OCI-LY1 (cell line): Measurements from ENCODE around the gene FHOD3.

ENCODE experiments used
- H2AFZ ChIP-seq: fragments of 200-600 bp; sonication (generic), shearing (Covaris generic); 2 replicates; pipeline ENCODE4 v1.6.0; 2014; ENCODE audit warnings: antibody characterized with exemption, mild to moderate bottlenecking, low read length
- H3F3A ChIP-seq: fragments of 200-600 bp; sonication (generic), shearing (Covaris generic); 2 replicates; pipeline ENCODE4 v1.6.0; 2014; ENCODE audit warnings: mild to moderate bottlenecking, antibody characterized with exemption, low read length, moderate library complexity; ENCODE audit not compliant: insufficient read depth
- H3K27ac ChIP-seq: fragments of 200-600 bp; sonication (generic); 2 replicates; pipeline ENCODE4 v1.5.1; 2014; ENCODE audit warnings: low read length, mixed run types, mild to moderate bottlenecking, low read depth; ENCODE audit not compliant: poor library complexity, severe bottlenecking
- H3K27me3 ChIP-seq: fragments of 200-600 bp; sonication (generic); 2 replicates; pipeline ENCODE4 v1.6.0; 2014; ENCODE audit warnings: antibody characterized with exemption, mild to moderate bottlenecking, low read length, moderate library complexity; ENCODE audit not compliant: insufficient read depth
- H3K36me3 ChIP-seq: fragments of 200-600 bp; sonication (generic); 2 replicates; pipeline ENCODE4 v1.6.1; 2014; ENCODE audit warnings: mild to moderate bottlenecking, antibody characterized with exemption, low read length, moderate library complexity, mixed read lengths; ENCODE audit not compliant: insufficient read depth
- H3K4me1 ChIP-seq: fragments of 200-600 bp; sonication (generic); 2 replicates; pipeline ENCODE4 v1.5.1; 2014; ENCODE audit warnings: mild to moderate bottlenecking, low read length, moderate library complexity; ENCODE audit not compliant: insufficient read depth, severe bottlenecking
- H3K4me2 ChIP-seq: fragments of 200-600 bp; sonication (generic), shearing (Covaris generic); 2 replicates; pipeline ENCODE4 v1.6.1; 2014; ENCODE audit warnings: low read length
- H3K4me3 ChIP-seq: fragments of 200-600 bp; sonication (generic); 2 replicates; pipeline ENCODE4 v1.5.1; 2014; ENCODE audit warnings: low read length, low read depth, mild to moderate bottlenecking, mixed read lengths; ENCODE audit not compliant: poor library complexity, severe bottlenecking
- H3K79me2 ChIP-seq: fragments of 200-600 bp; shearing (Covaris generic); 2 replicates; pipeline ENCODE4 v1.6.1; 2016; ENCODE audit warnings: mixed run types, low read length, mixed read lengths; ENCODE audit not compliant: insufficient read depth
- H3K9ac ChIP-seq: fragments of 200-600 bp; sonication (generic), shearing (Covaris generic); 2 replicates; pipeline ENCODE4 v1.6.1; 2014; ENCODE audit warnings: mild to moderate bottlenecking, low read length, mixed read lengths
- H3K9me2 ChIP-seq: fragments of 200-600 bp; sonication (generic), shearing (Covaris generic); 2 replicates; pipeline ENCODE4 v1.6.1; 2014; ENCODE audit warnings: low read depth, mild to moderate bottlenecking, low read length, mixed read lengths
- H3K9me3 ChIP-seq: fragments of 200-600 bp; shearing (Covaris generic); 2 replicates; pipeline ENCODE4 v1.6.1; 2014; ENCODE audit warnings: low read length, mixed read lengths
- H4K20me1 ChIP-seq: fragments of 200-600 bp; sonication (generic), shearing (Covaris generic); 2 replicates; pipeline ENCODE4 v1.6.0; 2016; ENCODE audit warnings: mild to moderate bottlenecking, low read length; ENCODE audit not compliant: insufficient read depth
- EZH2 ChIP-seq: fragments of 200-600 bp; sonication (generic), shearing (Covaris generic); IDR thresholded peaks from 2 replicates; pipeline ENCODE4 v1.8.0; 2017; ENCODE audit warnings: borderline replicate concordance, mixed run types, mild to moderate bottlenecking, antibody characterized with exemption, low read length, moderate library complexity, mixed read lengths
- TF ChIP-seq, protein P1 (sequence below): fragments of 200-600 bp; sonication (generic), shearing (Covaris generic); IDR thresholded peaks from 2 replicates; pipeline ENCODE4 v1.5.1; 2017; ENCODE audit warnings: mild to moderate bottlenecking, antibody characterized with exemption, low read length, moderate library complexity, mixed read lengths

Gene FHOD3

DNA sequence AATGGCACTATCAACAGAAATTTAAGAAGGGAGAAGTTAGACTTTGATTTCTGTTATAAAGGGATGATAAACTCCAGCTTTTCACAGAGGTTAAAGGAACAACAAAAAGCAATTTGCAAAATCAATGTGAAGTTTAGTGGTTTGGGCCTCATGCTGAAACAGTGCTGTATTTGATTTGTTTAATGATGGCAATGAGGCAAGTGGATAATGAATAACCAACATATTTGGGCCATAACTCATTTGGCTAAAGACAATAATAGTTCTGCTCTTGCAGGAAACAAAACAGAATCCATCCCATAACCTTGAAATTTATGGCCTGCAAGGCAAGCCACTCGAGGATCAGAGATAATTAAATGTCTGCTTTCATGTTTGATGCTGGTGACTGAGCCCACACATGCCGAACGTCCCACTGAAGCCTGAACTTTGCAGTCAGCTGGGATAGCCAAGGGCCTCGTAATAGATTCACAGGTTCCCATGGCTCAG lies 474.8 kb downstream of the FHOD3 start:
- Histone ChIP-seq H3K4me1 (peaks cover 8% of the 10 kb centered on the region), H3K4me2 (no peak overlapping the region), H3K4me3 (no peak overlapping the region), H3K9me3 (no peaks in the 10 kb centered on the region), H3F3A (no peaks in the 10 kb centered on the region), H2AFZ (no peak overlapping the region), H3K9ac (no peak overlapping the region), H3K79me2 (no peaks in the 10 kb centered on the region), H3K36me3 (no peaks in the 10 kb centered on the region), H3K9me2 (no peaks in the 10 kb centered on the region), H3K27me3 (no peaks in the 10 kb centered on the region), H4K20me1 (no peaks in the 10 kb centered on the region), H3K27ac (no peak overlapping the region)
- no peak for TF ChIP-seq EZH2
- TF ChIP-seq, protein P1, sequence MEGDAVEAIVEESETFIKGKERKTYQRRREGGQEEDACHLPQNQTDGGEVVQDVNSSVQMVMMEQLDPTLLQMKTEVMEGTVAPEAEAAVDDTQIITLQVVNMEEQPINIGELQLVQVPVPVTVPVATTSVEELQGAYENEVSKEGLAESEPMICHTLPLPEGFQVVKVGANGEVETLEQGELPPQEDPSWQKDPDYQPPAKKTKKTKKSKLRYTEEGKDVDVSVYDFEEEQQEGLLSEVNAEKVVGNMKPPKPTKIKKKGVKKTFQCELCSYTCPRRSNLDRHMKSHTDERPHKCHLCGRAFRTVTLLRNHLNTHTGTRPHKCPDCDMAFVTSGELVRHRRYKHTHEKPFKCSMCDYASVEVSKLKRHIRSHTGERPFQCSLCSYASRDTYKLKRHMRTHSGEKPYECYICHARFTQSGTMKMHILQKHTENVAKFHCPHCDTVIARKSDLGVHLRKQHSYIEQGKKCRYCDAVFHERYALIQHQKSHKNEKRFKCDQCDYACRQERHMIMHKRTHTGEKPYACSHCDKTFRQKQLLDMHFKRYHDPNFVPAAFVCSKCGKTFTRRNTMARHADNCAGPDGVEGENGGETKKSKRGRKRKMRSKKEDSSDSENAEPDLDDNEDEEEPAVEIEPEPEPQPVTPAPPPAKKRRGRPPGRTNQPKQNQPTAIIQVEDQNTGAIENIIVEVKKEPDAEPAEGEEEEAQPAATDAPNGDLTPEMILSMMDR, result no peak

- Histone ChIP-seq H3K4me1 (peaks cover 8% of the 10 kb centered on the region), H3K9me3 (no peaks in the 10 kb centered on the region), H2AFZ (no peak overlapping the region), H3K9me2 (no peaks in the 10 kb centered on the region), H3F3A (no peaks in the 10 kb centered on the region), H4K20me1 (no peaks in the 10 kb centered on the region), H3K4me3 (no peak overlapping the region), H3K4me2 (no peak overlapping the region), H3K36me3 (no peaks in the 10 kb centered on the region), H3K9ac (no peak overlapping the region), H3K79me2 (no peaks in the 10 kb centered on the region), H3K27me3 (no peaks in the 10 kb centered on the region), H3K27ac (no peak overlapping the region)
- TF ChIP-seq, protein P1, result no peak
These were observed 477.9 kb downstream of the FHOD3 start for GRCh38 chr18:36775396-36775795.

- Histone ChIP-seq H3K36me3 (no peaks in the 10 kb centered on the region), H3K27me3 (no peaks in the 10 kb centered on the region), H3K9me2 (no peaks in the 10 kb centered on the region), H3F3A (no peaks in the 10 kb centered on the region), H3K79me2 (no peaks in the 10 kb centered on the region), H2AFZ (no peak overlapping the region), H3K4me3 (no peak overlapping the region), H3K9ac (no peak overlapping the region), H3K9me3 (no peaks in the 10 kb centered on the region), H3K4me2 (no peak overlapping the region), H3K4me1 (no peaks in the 10 kb centered on the region), H4K20me1 (no peaks in the 10 kb centered on the region), H3K27ac (no peak overlapping the region)
- TF ChIP-seq, protein P1, result no peak
- TF ChIP-seq EZH2, result no peak
These were observed 479.1 kb downstream of the FHOD3 start for GRCh38 chr18:36776650-36777049.
